Endothelial cell (in vitro differentiated cells): Measurements from ENCODE around the gene PTGIR. TPM values are rescaled to one million over a fixed set of nuclear protein-coding genes. Genes with fewer than 3 reads are reported as not detected.

ENCODE experiments used
- DNase-seq: peaks from one replicate; pipeline ENCODE4 v3.0.0; 2021; ENCODE audit warnings: low spot score
- H3K27ac Mint-ChIP-seq: one replicate; pipeline ENCODE4 v1.8.0; 2021; ENCODE audit warnings: mixed read lengths, inconsistent platforms; ENCODE audit not compliant: unreplicated experiment
- H3K27me3 Mint-ChIP-seq: one replicate; pipeline ENCODE4 v1.8.0; 2021; ENCODE audit warnings: mild to moderate bottlenecking, moderate library complexity, mixed read lengths, inconsistent platforms; ENCODE audit not compliant: unreplicated experiment
- H3K36me3 Mint-ChIP-seq: one replicate; pipeline ENCODE4 v1.8.0; 2021; ENCODE audit warnings: mild to moderate bottlenecking, low read depth, mixed read lengths, inconsistent platforms; ENCODE audit not compliant: unreplicated experiment
- H3K4me1 Mint-ChIP-seq: one replicate; pipeline ENCODE4 v1.8.0; 2021; ENCODE audit warnings: mild to moderate bottlenecking, mixed read lengths, inconsistent platforms; ENCODE audit not compliant: unreplicated experiment
- H3K4me3 Mint-ChIP-seq: one replicate; pipeline ENCODE4 v1.8.0; 2021; ENCODE audit warnings: mild to moderate bottlenecking, mixed read lengths, inconsistent platforms; ENCODE audit not compliant: unreplicated experiment
- H3K9me3 Mint-ChIP-seq: one replicate; pipeline ENCODE4 v1.8.0; 2021; ENCODE audit warnings: mixed read lengths, inconsistent platforms; ENCODE audit not compliant: unreplicated experiment
- total RNA-seq: library from RNA; stranded (reverse); fragmentation: NEBNext Ultra II Directional; extraction: Animal tissue kit (Norgen Biotek cat#: 25700); gene quantifications from one replicate; pipeline ENCODE4 v1.2.1, GENCODE V29; 2021; ENCODE audit not compliant: unreplicated experiment
- TF ChIP-seq, protein P1 (sequence below): fragments of 200-600 bp; sonication (generic); IDR thresholded peaks from one replicate; pipeline ENCODE4 v1.5.0; 2021; ENCODE audit warnings: antibody characterized with exemption; ENCODE audit not compliant: unreplicated experiment

PTGIR gene
- total RNA-seq, 1 donor from 2014 or later, result not detected

DNA sequence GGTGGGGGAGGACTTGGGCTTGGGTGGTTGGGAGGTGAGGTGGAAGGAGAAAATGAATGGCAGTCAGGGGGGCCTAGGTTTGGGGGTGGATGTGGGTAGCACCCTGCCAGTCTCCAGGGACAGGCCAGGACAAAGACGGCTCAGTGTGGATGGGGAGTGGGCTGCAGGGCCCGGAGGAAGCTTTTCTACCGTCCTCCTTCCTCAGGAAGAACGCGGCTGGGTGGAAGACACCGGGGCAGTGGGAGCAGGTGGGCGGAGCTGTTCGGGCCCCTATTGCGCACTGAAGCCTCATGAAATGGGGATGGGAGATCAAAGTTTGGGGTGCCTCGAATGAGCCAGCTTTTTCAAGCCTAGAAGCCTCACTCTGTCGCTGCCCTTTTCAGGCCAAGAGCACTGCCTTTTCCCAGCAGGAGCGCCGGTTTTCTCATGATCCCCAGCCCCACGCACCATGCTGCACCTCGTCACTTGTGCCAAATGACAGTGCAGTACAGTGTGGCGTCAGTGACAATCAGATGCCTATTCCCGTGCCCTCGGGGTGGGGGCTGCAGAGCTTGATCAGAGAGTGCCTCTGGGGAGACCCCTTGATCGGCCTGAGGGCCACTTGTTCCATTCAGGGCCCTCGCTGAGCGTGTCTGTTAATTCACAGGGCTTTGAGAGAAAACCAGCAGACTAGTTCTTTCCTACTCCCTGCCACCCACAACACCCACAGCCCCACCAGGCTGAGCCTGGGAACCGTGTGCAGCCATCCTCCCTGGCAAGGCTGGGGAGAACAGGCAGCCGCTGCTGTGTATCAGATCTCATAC is 22.3 kb downstream of the PTGIR start:
- peaks cover 15% of the 10 kb centered on the region for H3K36me3 Mint-ChIP-seq
- H3K9me3 Mint-ChIP-seq, result no peaks in the 10 kb centered on the region
- H3K4me3 Mint-ChIP-seq, result peak overlapping the region; percentile 97
- DNase-seq, result peak; percentile 41
- peak overlapping the region; percentile 73 for H3K27ac Mint-ChIP-seq
- TF ChIP-seq, protein P1, sequence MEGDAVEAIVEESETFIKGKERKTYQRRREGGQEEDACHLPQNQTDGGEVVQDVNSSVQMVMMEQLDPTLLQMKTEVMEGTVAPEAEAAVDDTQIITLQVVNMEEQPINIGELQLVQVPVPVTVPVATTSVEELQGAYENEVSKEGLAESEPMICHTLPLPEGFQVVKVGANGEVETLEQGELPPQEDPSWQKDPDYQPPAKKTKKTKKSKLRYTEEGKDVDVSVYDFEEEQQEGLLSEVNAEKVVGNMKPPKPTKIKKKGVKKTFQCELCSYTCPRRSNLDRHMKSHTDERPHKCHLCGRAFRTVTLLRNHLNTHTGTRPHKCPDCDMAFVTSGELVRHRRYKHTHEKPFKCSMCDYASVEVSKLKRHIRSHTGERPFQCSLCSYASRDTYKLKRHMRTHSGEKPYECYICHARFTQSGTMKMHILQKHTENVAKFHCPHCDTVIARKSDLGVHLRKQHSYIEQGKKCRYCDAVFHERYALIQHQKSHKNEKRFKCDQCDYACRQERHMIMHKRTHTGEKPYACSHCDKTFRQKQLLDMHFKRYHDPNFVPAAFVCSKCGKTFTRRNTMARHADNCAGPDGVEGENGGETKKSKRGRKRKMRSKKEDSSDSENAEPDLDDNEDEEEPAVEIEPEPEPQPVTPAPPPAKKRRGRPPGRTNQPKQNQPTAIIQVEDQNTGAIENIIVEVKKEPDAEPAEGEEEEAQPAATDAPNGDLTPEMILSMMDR, result no peak
- peaks cover 10% of the 10 kb centered on the region for H3K27me3 Mint-ChIP-seq
- peaks cover 20% of the 10 kb centered on the region for H3K4me1 Mint-ChIP-seq

DNA sequence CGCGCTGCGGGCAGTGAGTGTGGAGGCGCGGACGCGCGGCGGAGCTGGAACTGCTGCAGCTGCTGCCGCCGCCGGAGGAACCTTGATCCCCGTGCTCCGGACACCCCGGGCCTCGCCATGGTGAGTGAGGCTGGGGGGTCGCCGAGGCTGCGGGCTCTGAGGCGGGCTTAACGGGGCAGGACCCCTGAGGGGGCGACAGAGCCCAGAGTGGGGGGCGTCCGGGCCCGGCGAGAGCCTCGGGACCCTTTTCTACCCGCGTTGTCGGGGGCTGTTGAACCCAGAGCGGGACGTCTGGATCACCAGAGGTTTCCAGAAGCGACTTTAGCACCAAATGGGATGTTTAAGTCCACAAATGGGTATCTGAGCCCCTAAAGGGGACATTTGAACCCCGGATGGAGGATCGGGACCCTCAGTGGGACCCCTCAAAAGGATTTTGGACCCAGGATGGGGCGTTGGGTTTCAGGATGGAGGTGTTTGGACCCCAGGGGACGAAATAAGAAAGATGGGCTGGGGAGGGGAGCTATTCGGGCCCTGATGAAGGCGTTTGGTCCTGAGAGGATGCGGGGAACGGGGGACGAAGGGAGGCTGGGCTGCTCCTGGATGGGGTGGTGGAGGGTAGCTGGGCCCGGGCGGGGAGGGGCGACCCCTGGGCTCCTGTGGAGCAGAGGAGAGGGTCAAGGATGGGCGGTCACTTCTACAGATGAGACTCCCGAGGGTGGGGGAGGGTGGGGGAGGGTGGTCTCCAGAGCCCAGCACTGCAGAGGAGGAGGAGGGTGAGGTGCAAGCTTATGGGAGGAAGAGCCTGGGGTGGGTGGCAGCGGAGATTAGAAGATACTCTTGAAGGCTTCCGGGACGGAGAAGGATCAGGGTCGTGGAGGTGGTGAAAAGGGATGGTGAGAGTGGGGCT is 23.3 kb downstream of the PTGIR start, which contains the start of gene CALM3:
TSS of gene CALM3 (plus strand) at position 13 of the 907 bp plus-strand sequence. CDS start at position 118, 105 bp downstream.
- H3K36me3 Mint-ChIP-seq, result peaks cover 12% of the 10 kb centered on the region
- DNase-seq, result no peak
- H3K27me3 Mint-ChIP-seq, result peaks cover 10% of the 10 kb centered on the region
- peak within 1 kb of the TSS; percentile 97 for H3K4me3 Mint-ChIP-seq
- H3K27ac Mint-ChIP-seq, result peak within 1 kb of the TSS; percentile 100
- TF ChIP-seq, protein P1, result no peak
- peaks cover 20% of the 10 kb centered on the region for H3K4me1 Mint-ChIP-seq
- H3K9me3 Mint-ChIP-seq, result no peaks in the 10 kb centered on the region

DNA sequence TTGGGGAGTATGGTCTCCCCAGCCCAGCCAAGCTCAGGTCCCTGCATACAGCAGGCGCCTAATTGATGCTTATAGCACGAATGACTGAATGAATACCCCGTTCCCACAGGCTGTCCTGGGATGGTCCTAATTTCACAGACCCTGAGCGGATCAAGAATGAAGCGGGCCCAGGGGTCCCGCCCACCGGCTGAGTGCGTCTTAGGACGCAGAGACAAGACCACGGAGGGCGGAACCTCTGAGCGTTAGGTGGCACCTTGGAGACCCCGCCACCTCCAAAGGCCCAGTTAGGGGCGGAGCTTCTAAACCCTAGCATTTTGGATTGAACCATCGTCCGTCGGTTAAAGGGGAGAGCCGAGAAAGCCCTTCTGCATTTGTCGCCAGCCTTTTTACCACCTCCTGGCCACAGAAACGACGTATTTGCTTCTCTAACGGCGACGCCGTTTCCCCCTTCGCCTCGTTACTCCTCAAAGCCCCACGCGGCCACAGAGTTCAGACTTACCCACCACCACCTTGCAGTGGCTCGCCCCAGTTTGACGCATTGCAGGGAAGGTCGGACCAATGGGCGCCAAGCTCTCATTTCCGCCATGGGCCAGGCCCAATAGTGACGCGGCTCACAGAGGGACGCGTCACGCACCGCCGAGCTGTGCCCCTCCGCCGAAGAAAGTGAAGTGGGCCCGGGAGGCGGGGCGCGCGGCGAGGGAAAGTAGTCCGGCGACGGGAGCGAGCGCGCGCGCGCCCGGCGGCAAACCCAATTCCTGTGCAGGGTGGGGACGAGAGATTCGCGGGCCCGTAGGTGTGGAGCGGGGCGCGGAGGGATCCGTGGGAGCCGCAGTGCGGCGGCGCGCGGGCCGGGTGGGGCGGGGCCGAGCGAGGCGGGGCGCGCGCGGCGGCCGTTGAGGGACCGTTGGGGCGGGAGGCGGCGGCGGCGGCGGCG is 24.2 kb downstream of the PTGIR start:
- Mint-ChIP-seq H3K36me3 (peaks cover 7% of the 10 kb centered on the region), H3K9me3 (no peaks in the 10 kb centered on the region), H3K27me3 (peaks cover 8% of the 10 kb centered on the region), H3K27ac (peak overlapping the region; percentile 100), H3K4me3 (peak overlapping the region; percentile 94), H3K4me1 (peaks cover 17% of the 10 kb centered on the region)
- TF ChIP-seq, protein P1, result no peak
- peak; percentile 96 for DNase-seq

DNA sequence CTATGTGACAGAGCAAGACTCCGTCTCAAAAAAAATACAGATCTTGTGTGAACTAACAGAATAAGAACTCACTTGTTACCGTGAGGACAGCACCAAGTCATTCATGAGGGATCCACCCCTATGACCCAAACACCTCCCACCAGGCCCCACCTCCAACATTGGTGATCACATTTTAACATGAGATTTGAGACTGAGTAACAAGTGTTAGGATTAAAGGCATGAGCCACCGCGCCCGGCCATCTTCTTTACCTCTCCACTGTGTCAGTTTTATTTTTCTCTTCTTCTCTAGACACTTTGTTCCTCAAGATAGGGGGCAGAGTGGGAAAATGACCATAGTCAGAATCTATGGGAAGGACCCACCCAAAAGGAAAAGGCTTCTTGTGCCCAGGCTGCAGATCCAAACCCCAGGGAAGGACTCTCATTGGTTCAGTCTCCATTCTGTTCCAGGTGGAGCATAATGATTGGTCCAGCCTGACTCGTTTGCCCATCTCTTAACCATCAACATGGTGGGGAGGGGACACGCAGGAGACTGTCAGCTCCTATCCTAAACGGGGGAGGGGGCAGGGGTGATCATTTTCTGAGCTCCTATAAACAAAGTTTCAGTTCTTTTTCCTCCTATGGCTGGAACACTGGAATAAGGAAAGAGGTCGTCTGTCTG is 25.0 kb downstream of the PTGIR start:
- peaks cover 17% of the 10 kb centered on the region for H3K4me1 Mint-ChIP-seq
- no peak for DNase-seq
- H3K27ac Mint-ChIP-seq, result peak overlapping the region; percentile 100
- TF ChIP-seq, protein P1, result no peak
- peaks cover 8% of the 10 kb centered on the region for H3K27me3 Mint-ChIP-seq
- H3K36me3 Mint-ChIP-seq, result peaks cover 7% of the 10 kb centered on the region
- peak overlapping the region; percentile 94 for H3K4me3 Mint-ChIP-seq
- no peaks in the 10 kb centered on the region for H3K9me3 Mint-ChIP-seq
